Stimulated activated CD4-positive, alpha-beta T cell treated with anti-CD3 and anti-CD28 coated beads, Interleukin-1b, Interleukin-23, amount 100 ng/mL, for 24 hours (primary cell): ENCODE measurements around the gene ATP11A.

Experiments
- DNase-seq, 4 experiments: peaks; one replicate each; pipeline ENCODE4 v3.0.0-alpha.2; 2020; ENCODE audit warnings: low read depth in 4 of 4, low spot score in 1 of 4

ATP11A gene

DNA sequence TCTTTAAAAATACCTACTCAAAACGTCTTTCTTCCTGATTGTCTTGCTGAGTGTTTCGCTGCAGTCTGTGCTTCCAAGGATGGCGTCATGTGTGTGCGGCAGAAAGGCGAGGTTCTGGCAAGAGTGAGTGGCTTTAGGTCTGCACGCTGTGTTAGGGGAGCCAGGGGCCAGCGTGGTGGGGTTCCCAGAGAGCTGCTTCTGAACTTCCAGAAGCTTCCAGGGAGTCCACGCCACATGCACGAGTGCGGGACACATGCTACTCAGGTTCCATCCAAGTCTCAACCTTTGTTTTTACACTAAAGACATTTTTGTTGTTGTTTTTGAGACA, 67.9 kb downstream of the ATP11A start:
- no peak for DNase-seq

DNA sequence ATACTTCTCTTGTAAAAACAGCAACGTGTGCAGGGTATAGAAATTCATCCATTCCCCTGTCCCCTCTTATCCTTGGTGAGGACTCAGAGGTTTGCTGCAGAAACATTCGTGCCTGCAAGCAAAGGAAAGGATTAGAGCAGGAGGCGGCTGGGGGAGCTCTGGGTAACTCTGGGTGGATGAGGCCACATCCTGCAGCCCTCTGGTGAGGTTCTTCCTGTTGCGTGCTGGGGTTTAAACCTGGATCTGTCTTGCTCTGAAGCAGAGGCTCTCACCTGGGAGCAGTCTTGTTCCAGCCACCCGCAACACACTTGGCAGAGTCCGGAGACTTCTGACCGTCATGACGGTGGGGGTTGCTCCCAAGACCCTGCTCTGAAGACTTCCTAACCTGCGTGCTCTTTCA, 69.2 kb downstream of the ATP11A start:
- DNase-seq: no peak

- no peak for DNase-seq
These were observed 70.0 kb downstream of the ATP11A start for GRCh38 chr13:112759827-112760226.

DNA sequence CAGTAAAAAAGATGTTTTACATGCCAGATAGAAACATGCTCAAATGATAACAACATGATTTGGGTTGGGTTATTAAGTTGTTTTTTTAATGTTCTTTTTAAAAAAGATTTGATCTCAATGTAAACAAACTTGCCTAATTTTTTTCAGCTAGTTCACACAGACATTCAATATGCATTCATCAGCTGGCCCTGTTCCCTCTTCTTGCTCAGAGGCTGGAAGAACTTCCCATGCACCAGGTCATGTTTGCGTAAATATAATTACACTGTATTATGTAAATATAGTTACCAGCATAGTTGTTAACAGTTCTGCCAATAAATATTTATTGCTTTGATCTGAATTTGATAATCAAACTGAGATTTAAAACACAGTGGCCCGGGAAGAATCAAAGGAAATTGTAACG, 70.6 kb downstream of the ATP11A start:
- DNase-seq: no peak

GRCh38 chr13:112760931-112761330, 71.1 kb downstream of the ATP11A start:
- no peak for DNase-seq

DNA sequence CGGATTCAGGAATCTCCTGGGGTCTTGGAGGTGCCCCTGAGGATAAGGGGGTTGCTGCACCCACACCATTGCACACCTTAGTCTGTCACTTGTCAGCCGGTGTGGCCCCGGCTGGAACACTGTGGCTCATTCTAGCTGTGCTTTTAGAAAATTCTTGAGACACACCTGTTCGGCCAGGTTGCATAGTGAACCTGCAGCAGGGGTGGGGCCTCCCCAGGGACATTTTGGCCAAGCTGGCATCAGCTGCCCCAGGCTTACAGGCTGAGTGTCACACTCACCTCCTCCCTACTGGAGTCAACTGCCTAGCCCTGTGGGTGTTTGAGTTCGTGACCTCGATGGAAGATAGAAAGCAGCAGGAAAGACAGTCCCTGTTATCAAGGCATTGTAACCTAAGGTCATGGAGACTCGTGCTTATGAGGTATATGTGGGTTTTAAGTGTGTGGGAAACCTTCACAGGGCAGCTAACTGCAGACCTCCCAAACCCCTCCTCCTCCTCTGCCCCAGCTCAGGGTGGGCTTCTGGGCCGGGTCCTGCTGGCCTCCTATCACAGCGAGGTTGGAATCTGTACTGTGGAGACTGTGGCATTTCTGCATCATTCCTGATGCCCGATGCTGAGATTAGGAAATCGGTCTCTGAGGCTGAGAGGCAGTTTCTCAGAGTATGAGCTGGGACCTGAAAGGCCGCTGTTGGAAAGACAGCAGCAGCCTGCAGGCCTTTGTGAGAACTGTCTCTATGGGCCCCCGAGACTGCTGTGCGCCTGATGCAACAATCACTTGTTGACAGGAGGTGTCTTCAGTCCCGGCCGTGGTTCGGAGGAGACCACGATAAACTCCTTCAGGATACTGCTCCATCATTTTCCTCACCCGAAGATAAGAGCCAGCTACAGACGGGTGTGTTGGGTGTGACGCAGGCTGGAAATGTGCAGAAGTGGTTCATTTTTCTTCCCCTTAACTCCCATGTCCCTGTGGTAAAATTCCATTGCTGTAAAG, 72.2 kb downstream of the ATP11A start:
- no peak for DNase-seq

GRCh38 chr13:112762690-112763080, 72.8 kb downstream of the ATP11A start:
- DNase-seq: no peak

- DNase-seq: no peak
These were observed 74.2 kb downstream of the ATP11A start for GRCh38 chr13:112764028-112764427.

GRCh38 chr13:112764864-112765561, 75.2 kb downstream of the ATP11A start:
- no peak for DNase-seq

GRCh38 chr13:112765731-112766130, 75.9 kb downstream of the ATP11A start:
- no peak for DNase-seq

DNA sequence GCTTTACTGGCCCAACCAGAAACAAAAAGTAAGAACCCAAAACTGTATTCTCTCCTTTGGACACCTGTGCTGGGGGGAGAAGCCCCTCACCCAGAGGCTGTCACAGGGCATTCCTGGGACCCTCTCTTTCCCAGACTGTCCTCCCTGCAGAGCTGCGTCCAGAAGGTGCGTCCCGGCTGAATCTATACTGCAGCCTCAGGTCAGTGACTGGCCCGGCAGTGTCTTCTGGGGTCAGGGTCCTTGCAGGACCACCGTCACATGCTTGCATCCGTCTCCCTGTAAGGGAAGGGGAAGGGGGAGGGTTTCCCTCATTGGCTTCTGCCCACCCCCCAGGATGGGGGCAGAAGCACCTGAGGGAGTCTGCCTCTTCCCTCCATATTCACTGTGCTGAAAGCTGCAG, 76.5 kb downstream of the ATP11A start:
- no peak for DNase-seq

- no peak for DNase-seq
These were observed 78.0 kb downstream of the ATP11A start for GRCh38 chr13:112767506-112768471.

- DNase-seq: no peak
These were observed 79.1 kb downstream of the ATP11A start for GRCh38 chr13:112768795-112769481.

GRCh38 chr13:112769615-112770014, 79.8 kb downstream of the ATP11A start:
- DNase-seq: no peak

- no peak for DNase-seq
These were observed 80.7 kb downstream of the ATP11A start for GRCh38 chr13:112770504-112770903.

GRCh38 chr13:112771139-112771876, 81.5 kb downstream of the ATP11A start:
- no peak for DNase-seq

- DNase-seq: no peak
These were observed 82.2 kb downstream of the ATP11A start for GRCh38 chr13:112771877-112772538.

- no peak for DNase-seq
These were observed 82.7 kb downstream of the ATP11A start for GRCh38 chr13:112772539-112772909.

GRCh38 chr13:112772929-112773328, 83.1 kb downstream of the ATP11A start:
- no peak for DNase-seq
